HG03280 (cell line): ENCODE results near the gene AMER3.

ENCODE experiments used
- ATAC-seq: cut with Tn5 transposase; IDR thresholded peaks from one replicate; pipeline ENCODE4 v1.9.1; 2021; ENCODE audit warnings: mild to moderate bottlenecking, moderate library complexity; ENCODE audit not compliant: unreplicated experiment

AMER3 gene

GRCh38 chr2:130813722-130814121, 58.4 kb downstream of the AMER3 start:
- no peak for ATAC-seq

DNA sequence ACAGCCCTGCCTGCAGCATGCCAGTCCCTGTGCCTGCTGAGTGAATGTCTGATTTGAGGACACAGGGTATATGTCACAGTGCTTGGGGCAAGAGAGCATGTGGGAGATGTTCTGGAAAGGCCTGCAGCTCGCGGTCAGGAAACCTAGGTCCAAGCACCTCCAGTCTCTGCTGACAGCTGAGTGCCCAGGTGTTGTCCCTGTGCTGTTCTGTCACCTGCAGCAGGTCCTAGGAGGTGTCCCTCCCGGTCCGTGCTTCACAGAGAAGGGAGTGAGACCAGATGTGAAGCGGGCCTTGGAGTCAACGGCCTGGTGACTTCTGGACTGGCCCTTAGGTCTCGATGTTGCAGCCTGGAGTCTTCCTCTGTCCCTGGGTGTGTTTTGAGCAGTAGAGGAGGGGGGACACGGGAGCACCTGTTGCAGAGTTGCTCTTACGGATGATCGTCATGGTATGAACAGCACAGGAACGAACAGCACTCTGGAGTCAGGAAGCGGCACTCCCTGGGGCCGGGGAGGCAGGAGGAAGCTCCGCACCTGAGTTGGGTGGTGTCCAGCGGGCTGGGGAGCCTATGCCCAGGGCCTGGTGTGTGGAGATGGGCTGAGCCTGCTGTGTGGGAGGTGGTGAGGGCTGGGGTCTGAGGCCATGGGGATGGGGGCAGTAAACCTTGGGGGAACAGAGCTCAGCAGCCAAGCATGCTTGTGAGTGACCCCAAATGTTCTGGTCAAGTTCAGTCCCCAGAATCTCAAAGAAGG, 59.8 kb downstream of the AMER3 start:
- ATAC-seq = no peak
